GM18520 (cell line): ENCODE data around the gene FAM184B.

Experiments
- ATAC-seq: cut with Tn5 transposase; IDR thresholded peaks from one replicate; pipeline ENCODE4 v1.9.1; 2021; ENCODE audit not compliant: unreplicated experiment

Gene FAM184B

GRCh38 chr4:17778431-17778830 lies 3.0 kb downstream of the FAM184B start:
- no peak for ATAC-seq

- ATAC-seq: no peak
These were observed 8.2 kb downstream of the FAM184B start for GRCh38 chr4:17773135-17773698.

- no peak for ATAC-seq
These were observed 10.0 kb downstream of the FAM184B start for GRCh38 chr4:17771284-17771908.

GRCh38 chr4:17770845-17771244 lies 10.6 kb downstream of the FAM184B start:
- ATAC-seq: no peak

GRCh38 chr4:17769406-17770174 lies 11.8 kb downstream of the FAM184B start:
- ATAC-seq: no peak

GRCh38 chr4:17766826-17767458 lies 14.5 kb downstream of the FAM184B start:
- ATAC-seq: no peak

- no peak for ATAC-seq
These were observed 15.7 kb downstream of the FAM184B start for GRCh38 chr4:17765514-17766286.

GRCh38 chr4:17763931-17764330 lies 17.5 kb downstream of the FAM184B start:
- ATAC-seq: no peak

GRCh38 chr4:17763416-17763815 lies 18.0 kb downstream of the FAM184B start:
- no peak for ATAC-seq

GRCh38 chr4:17762726-17763125 lies 18.7 kb downstream of the FAM184B start:
- ATAC-seq: no peak

- ATAC-seq: no peak
These were observed 20.4 kb downstream of the FAM184B start for GRCh38 chr4:17761062-17761461.

GRCh38 chr4:17760626-17761025 lies 20.8 kb downstream of the FAM184B start:
- ATAC-seq: no peak

GRCh38 chr4:17758485-17758884 lies 22.9 kb downstream of the FAM184B start:
- ATAC-seq: no peak

GRCh38 chr4:17757621-17758020 lies 23.8 kb downstream of the FAM184B start:
- no peak for ATAC-seq

- no peak for ATAC-seq
These were observed 27.8 kb downstream of the FAM184B start for GRCh38 chr4:17753646-17754045.

GRCh38 chr4:17740702-17741101 lies 40.7 kb downstream of the FAM184B start:
- no peak for ATAC-seq

- ATAC-seq: no peak
These were observed 44.9 kb downstream of the FAM184B start for GRCh38 chr4:17736484-17736883.

GRCh38 chr4:17726911-17727310 lies 54.5 kb downstream of the FAM184B start:
- no peak for ATAC-seq

- ATAC-seq: no peak
These were observed 57.8 kb downstream of the FAM184B start for GRCh38 chr4:17723648-17724047.

- no peak for ATAC-seq
These were observed 59.1 kb downstream of the FAM184B start for GRCh38 chr4:17722356-17722700.
